HG03460 (cell line): ENCODE results near the gene CSTB.

Experiments used
- ATAC-seq: cut with Tn5 transposase; IDR thresholded peaks from one replicate; pipeline ENCODE4 v1.9.1; 2021; ENCODE audit not compliant: unreplicated experiment

Gene CSTB

DNA sequence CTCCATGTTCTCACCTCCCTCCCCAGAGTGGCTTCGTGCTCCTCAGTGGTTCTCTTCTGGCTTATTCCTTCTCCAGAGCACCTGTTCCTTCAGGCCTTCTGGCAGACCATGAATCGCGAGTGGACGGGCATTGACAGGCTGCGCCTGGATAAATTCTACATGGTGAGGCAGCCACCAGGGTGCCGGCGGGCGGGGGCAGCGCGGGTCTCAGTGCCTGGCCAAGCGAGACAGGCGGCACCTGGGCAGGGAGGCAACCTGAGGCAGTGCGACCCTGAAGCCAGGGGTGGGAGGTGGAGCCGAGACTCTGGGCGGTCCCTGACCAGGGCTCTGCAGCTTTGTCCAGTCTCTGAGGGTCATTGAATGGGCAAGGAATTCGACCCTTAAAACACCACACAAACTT, 17.1 kb upstream of the CSTB start:
- ATAC-seq: no peak

DNA sequence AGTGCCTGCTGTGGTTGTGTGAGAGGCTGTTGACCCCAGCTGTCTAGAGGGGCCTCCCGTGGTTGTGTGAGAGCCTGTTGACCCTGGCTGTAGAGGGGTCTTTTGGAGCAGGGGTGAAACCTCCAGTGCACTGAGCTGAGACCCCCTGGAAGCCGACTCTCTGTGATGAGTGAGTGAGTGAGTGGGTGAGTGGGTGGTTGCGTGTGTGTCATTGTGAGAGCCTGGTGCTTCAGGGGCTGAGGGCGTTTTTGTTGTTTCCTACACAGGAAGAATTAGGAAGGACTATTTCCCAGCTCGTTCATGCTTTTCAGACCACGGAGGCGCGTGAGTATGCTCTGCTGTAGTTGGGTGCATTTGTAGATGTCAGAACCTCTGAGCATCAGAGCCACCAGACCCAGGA, 16.3 kb upstream of the CSTB start:
- ATAC-seq: no peak

DNA sequence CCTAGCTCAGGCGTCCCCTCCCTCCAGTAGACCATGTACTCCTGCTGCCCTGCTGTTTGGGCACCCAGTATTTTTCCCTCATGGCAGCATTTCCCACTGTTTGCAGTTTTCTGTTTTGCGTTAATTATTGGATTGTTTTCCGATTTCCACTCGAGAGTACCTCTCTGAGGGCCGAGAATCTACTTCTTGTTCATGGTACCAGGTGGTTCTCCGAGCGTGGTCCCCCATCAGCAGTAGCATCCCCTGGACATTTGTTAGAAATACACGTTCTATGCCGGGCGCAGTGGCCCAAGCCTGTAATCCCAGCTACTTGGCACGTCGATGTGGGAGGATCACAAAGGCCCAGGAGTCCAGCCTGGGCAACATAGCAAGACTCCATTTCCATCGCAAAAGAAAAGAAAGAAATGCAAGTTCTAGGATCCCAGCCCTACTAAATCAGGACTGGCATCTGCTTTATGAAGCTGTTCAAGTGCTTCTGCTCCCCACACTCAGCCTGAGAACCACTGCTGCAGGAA, 14.0 kb upstream of the CSTB start:
- ATAC-seq: no peak

DNA sequence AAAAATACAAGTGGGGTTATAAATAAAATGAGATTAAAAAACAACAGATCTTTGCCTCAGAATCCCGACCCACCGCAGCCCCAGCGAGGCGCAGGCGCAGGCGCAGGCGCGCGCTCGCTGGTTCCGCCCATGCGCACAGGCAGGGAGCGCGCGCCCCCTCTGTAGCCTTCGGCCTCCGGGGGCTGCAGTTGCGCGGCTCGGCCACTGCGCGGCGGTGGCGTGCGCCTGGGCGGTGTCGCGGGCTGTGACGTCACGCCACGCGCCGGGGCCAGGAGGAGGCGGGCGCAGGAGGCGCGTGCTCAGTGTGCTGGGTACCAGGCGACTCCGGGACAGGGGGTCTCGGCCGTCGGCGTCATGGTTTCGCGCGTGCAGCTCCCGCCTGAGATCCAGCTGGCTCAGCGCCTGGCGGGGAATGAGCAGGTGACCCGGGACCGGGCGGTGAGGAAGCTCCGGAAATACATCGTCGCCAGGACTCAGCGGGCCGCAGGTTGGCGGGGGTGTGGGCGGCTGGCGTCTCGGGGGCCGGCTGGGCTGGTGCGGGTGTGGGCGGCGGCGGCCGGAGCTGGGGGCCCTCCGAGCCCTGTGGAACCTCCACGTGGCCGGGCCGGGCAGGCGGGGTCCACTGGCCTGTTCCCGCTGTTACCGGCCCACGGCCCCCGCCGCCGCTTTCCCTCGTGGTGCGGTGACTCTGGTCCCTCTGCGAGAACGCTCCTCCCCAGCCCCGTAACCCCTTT, 13.3 kb upstream of the CSTB start, which contains the start of gene RRP1:
Gene RRP1 (plus strand): TSS at position 302 of the 734 bp plus-strand sequence. CDS start 53 bp downstream, at position 355.
- ATAC-seq: peak; percentile 75

DNA sequence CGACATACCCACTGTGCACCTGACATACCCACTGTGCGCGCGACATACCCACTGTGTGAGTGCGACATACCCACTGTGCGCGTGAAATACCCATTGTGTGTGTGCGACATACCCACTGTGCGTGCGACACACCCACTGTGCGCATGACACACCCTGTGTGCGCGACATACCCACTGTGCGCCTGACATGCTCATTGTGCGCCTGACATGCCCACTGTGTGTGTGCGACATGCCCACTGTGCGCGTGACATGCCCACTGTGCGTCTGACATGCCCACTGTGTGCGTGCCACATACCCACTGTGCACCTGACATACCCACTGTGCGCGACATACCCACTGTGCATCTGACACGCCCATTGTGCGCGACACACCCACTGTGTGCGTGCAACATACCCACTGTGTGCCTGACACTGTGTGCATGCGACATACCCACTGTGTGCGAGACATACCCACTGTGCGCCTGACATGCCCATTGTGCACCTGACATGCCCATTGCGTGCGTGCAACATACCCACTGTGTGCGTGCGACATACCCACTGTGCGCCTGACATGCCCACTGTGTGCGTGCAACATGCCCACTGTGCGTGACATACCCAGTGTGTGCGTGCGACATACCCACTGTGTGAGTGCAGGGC, 10.8 kb upstream of the CSTB start:
- no peak for ATAC-seq

DNA sequence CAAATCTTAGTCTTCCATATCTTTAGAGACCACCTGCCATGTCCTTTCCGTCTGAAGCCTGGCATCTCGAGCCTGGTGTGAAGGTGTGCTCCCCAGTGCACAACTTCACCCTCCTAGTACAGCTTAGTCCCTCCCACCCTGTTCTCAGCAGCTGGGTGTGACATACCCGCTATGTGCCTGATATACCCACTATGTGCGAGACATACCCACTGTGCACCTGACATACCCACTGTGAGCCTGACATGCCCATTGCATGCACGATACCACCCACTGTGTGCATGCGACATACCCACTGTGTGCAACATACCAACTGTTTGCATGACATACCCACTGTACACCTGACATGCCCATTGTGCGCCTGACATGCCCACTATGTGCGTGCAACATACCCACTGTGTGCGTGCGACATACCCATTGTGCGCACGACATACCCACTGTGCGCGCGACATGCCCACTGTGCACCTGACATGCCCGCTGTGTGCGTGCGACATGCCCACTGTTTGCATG, 10.2 kb upstream of the CSTB start:
- no peak for ATAC-seq

DNA sequence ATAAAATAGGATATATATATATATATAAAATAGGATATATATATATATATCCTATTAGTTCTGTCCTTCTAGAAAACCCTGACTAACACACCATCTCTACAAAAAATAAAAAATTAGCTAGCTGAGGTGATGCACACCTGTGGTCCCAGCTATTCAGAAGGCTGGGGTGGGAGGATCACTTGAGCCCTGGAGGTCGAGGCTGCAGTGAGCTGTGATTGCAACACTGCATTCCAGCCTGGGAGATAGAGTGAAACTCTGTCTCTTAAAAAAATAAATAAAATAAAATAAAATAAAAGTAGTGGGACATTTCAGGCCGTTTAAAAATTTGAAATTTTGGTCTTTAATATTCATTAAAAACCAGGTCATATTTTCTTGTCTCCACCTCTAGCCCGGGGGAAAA, 9.0 kb upstream of the CSTB start:
- ATAC-seq: no peak

DNA sequence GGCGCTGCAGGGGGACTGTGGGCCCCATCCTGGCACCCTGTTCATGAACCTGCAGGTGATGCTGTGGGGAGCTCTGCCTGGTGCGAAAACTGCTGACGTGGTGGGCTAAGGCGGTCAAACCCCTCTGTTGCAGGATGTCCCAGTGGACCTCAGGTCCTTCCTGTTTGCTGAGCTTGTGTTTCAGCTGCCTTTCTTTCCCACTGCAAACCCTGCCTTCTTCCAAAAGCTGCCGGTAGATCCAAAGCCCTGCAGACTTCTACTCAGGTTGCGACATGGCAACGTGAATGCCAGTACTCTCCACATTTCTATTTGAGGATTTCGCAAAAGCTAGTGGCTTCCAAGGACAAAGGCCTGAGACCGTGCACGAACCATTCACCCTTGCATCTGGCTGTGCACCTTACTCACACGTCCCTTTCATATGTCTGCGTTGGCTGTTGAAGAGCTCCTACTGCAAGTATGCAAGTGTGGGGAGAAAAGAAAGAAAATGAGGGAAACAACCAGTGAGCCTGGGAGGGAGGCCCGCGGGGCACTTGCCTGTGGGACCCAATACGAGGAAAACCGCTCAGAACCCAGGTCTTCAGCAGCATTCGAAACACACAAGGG, 7.1 kb upstream of the CSTB start:
- ATAC-seq: no peak

DNA sequence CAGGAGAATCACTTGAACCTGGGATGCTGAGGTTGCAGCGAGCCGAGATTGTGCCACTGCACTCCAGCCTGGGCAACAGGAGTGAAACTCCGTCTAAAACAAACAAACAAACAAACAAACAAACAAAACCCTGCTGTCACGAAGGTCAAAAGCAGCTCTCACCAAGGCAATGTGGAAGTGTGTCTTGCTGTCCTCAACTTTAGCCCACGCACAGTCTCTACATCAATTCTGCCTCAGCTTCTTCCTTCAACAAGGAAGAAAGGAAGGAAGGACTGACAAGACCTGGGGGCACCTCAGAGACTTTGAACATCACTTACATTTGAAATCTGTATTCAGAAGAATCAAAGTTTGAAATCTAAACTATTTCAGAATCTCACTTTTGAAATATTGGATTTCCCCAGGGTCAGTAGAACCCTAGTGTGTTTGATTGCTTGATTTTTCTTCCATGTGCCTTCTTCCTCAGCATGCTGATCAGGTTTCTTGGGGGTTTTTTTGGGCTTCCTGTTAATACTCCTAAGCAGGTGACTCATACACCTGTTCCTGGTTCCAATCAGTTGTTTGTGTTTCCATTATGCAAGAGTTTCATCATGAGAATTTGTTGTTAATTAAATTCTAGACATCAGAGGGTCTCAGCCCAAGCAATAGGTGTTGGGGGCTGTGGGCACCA, 6.5 kb upstream of the CSTB start:
- no peak for ATAC-seq

DNA sequence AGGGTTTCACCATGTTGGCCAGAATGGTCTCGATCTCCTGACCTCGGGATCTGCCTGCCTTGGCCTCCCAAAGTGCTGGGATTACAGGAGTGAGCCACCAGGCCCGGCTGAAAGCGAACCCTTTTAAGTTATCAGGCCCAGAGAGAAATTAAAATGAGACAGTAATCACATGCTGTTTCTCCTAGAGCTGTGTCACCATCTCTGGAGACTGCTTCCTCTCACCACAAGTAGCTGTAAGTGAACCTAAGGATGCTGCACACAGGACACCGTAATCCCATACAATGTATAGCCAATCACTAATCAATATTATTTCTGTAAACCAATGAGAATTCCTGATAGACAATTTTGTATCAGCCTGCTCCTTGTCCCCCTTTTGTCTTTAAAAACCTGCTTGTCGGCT, 5.7 kb upstream of the CSTB start:
- ATAC-seq: no peak

DNA sequence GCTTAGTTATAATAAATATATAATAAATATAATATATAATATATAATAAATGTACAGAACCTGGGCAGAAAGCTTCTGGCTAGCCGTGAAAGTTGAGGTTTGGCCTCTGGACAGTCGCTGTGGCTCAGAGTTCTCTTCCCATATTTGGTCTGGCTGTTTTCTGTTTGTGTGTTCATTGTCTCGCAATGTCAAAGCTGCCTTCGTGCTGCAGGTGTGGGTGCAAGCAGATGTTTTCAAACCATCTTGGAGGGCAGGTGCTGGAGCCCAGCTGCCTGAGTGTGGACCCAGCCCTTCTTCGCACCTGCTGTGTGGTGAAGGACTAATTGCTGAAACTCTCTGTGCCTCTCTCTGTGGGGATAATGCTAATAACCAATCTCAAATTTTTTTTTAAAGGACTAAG, 3.6 kb upstream of the CSTB start:
- ATAC-seq: no peak

DNA sequence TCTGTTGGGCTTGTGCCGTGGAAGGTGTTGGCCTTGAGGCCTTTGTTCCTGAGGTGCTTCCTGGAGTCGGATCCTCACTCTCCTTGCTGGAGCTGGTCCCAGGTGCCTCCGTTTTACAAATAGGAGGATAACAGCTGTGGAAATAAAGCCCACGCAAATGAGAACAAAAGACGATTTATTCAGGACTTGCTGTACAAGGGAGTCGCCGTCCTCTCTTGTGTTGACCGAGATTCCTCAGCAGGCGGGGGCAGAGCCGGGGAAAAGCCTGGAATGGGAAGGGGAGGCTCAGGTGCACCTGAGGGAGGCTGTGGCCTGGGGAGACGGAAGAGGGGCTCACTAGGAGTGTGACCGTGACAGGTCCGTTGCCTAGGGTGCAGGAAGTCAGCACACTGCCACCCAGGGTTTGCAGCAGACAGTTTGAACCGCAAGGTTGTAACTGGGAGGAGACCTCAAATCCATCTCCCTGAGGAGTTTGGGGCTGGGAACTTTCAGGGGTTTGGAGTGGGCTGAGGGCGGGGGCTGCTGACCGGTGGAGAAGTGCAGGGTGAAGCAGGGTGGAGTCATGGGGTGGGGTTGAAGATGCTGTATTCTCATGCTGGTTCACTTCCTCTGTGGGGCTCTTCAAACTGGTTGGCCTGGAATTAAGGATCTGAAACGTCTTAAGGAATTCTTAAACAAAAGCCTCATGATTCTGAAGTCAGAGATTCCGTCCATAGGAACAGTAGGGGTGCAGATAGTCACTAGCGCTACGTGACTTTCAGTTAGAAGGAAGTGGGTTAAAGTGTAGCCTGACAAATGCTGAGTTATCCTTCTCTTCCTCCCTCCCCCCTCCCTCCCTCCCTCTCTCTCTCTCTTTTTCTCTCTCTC, 2.6 kb upstream of the CSTB start:
- no peak for ATAC-seq

DNA sequence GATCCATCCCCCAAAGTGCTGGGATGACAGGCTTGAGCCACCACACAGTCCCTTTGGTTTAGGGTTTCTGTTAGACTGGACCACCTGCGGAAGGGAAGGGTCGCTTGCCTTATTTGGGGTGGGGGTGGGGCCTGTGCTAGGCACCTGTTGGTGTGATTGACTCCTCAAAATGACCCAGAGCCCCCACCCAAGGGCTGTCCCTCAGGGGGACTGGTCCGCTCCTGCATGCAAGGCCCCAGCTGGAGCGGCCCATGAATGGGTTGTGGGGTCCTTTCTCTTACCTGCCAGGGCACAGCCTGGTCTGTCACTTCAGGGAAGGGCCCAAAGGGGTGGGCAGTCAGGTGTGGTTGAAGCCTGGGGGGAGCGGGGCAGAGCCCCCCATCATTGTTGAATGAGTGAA, 1.8 kb upstream of the CSTB start:
- no peak for ATAC-seq

DNA sequence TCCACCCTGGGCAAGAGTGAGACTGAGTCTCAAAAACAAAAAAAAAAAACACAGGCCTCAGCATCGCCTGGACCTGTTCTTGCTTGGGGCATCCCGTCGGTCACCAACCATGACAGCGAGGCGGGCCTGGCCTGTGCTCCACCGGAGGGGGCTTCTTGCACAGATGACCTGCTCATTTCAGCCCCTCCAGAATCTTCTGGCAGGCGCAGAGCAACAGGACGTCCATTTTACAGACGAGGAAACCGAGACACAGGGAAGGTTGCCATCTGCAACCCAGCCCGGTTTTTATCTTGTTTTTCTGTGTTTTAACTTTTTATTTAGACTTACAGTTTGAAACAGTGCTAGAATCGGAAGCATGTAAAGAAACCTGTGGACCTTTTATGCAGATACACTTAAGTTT, 918 bp downstream of the CSTB start:
- ATAC-seq: no peak

DNA sequence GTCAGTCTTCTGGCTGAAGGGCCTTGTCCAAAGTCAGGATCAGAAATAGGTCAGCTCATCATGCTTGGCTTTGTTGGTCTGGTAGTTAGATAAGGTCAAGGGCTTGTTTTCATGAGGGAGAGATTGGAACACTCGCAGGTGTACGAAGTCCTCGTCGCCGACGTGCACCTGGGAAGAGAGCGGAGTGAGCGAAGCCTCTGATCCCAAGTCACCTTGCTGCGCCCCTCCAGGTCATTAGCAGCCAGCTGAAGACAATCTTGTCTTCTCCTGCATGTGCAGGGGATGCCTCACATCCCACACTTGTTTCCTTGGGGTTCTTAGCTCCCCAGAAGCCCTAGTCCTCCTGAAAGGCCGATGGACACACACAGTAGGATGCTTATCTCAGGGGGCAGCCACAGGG, 1.9 kb downstream of the CSTB start:
- ATAC-seq: no peak

DNA sequence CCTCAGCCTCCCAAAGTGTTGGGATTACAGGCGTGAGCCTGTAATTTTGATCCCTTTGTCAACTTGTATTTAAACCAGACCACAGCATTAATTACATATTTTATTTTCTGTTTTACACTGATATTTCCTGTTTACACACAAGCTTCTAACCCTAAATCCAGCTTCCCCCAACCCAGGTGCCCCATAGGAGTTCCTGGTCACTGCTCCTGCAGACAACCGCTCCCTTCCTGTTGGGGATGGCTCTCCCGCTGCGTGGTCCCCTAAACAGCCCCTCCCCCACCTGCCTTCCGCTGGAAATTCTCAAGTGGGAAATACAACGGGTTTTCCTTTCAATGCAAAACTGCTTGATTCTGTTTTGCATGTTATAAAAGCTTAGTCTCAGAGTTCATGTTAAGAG, 3.7 kb downstream of the CSTB start:
- ATAC-seq: no peak

DNA sequence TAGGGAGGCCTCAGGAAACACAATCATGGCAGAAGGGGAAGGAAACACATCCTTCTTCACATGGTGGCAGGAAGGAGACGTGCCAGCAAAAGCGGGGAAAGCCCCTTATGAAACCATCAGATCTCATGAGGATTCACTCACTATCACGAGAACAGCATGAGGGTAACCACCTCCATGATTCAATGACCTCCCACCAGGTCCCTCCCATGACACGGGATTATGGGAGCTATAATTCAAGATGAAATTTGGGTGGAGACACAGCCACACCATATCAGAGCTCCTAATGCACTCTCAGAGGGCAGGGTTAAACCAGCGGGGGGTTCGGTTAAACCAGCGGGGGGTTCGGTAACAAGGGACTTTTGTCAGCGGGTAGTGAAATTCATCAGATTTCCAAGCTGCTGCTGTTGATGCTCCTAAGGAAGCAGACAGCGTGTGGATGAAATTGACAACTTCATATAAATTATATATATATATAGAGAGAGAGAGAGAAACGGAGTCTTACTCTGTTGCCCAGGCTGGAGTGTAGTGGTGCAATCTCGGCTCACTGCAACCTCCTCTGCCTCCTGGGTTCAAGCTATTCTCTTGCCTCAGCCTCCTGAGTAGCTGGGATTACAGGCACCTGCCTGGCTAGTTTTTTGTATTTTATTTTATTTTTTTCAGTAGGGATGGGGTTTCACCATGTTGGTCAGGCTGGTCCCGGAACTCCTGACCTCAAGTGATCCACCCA, 4.2 kb downstream of the CSTB start:
- no peak for ATAC-seq

DNA sequence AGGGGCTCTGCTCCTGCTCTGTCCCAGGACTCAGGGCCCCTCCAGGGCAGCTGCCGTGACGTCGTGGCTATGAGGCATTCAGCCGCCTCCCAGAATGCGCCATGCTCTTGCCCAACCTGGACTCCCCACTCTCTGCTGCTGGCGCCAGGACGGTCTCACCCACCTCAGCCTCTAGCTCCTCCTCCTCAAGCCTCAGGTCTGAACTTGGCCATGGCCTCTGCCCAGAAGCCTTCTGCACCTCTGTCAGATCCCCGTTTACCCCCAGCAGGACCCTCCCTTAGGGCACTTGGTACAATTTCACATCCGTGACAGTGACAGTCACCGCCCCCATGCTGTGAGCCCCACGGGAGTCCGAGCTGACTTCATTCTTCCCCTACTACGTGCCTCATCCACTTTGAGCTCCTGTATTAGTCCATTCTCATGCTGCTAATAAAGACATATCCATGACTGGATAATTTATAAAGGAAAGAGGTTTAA, 4.9 kb downstream of the CSTB start:
- ATAC-seq: no peak

DNA sequence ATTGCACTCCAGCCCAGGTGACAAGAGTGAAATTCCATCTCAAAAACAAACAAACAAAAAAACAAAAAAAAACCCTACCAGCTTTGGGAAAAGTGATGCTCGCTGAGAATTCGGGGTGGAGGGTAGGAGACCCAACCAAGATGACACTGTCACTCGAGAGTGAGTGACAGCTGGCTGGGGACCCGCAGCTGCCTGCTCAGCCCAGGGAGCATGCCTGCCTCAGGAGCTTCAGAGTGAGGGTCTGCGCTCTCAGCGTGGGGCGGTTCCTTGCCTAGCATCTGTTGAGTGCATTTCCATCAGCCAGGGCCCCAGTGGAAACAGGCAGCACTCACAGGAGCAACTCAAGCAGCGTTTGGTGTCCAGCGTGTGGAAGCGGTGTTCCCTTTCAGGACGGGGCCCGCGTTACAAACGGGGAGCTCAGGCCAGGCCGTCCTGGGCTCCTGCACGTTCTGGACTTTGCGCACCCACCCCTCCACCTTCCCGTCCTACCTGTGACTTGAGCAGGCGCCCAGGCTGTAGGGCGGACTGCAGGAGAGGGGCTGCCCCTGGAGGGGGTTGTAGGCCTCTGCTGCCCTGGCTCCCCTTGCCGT, 5.9 kb downstream of the CSTB start:
- no peak for ATAC-seq
